ENCODE results near the gene RDX. TPM values are rescaled to one million over a fixed set of nuclear protein-coding genes. Genes with fewer than 3 reads are reported as not detected.

The RDX gene
- total RNA-seq = 74.5 TPM

DNA sequence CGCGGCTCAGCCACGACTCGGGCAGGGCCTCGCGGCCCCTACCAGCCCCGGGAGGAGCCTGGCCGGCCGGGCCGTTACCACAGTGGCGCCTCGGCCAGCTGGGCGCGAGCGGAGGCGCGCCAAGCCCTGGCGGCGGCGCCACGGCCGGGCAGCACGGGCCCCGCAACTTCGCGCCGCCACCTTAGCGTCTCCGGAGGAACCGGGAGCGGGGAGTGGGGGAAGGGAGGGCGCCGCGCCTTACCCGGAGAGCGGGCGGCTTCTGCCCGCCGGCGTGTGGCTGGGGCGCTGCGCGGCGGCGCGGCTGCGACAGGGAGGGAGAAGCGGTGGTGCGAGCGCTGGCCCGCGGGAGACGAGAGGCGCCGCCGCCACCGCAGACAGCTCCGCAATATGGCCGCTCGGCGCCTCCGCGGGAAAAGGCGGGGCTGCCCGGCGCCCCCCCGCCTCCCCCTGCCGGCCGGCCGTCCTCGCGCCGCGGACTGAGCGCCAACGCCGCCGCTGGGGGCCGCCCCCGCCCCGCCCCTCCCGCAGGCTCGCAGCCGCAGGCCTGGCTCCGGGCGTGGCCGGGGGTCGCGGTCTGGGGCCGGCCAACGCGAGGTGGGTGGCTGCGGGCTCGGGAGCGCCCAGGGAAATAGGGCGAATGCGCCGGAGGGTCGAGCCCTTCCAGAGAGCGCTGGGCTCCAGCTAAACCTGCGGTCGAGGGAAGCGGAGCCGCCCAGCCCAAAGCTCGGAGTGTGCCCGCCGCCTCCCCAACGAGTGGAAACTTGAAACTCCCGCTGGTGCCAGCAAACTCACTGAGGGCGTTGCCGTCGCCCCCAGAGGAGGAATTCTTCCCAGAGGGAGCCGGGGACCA is at the start of gene RDX:
Gene RDX (minus strand): TSS at position 389 of the 850 bp plus-strand sequence. CDS start 16,922 bp downstream, outside the sequence.

Other genes with a start within 250 kb of the RDX start
- gene ZC3H12C, start 203.2 kb downstream of the RDX start, total RNA-seq = 10.7 TPM
- gene FDX1, start 133.3 kb upstream of the RDX start, total RNA-seq = 11.6 TPM